Keratinocyte (primary cell): Measurements from ENCODE around the gene JMJD7. TPM values are rescaled to one million over a fixed set of nuclear protein-coding genes. Genes with fewer than 3 reads are reported as not detected.

ENCODE experiments used
- DNase-seq: peaks from one replicate; pipeline ENCODE4 v3.0.0-alpha.2; 2011; ENCODE audit warnings: low read depth, missing footprints, low spot score
- FAIRE-seq: peaks from 2 replicates; lab custom pipeline; 2011; peaks lifted over from hg19 to GRCh38; lab: Jason Lieb, UNC
- H2AFZ ChIP-seq: 2 replicates; pipeline ENCODE4 v1.6.0; 2012; ENCODE audit warnings: low read length, control low read depth, inconsistent platforms; ENCODE audit not compliant: control insufficient read depth
- H3K27ac ChIP-seq: 2 replicates; pipeline ENCODE4 v1.5.1; 2011; ENCODE audit warnings: low read length; ENCODE audit not compliant: control insufficient read depth, insufficient read depth
- H3K27me3 ChIP-seq: 3 replicates; pipeline ENCODE4 v1.6.0; 2011; ENCODE audit warnings: low read length; ENCODE audit not compliant: control insufficient read depth, insufficient read depth; ENCODE audit errors: extremely low read depth
- H3K36me3 ChIP-seq, 2 experiments: 2 replicates in 1 of 2; 3 replicates in 1 of 2; pipeline ENCODE4 v1.5.1; 2011; ENCODE audit warnings: low read length in 2 of 2, mild to moderate bottlenecking in 1 of 2; ENCODE audit not compliant: control insufficient read depth in 2 of 2, insufficient read depth in 2 of 2; ENCODE audit errors: extremely low read depth in 1 of 2
- H3K4me1 ChIP-seq: 3 replicates; pipeline ENCODE4 v1.5.1; 2011; ENCODE audit warnings: low read length; ENCODE audit not compliant: control insufficient read depth, insufficient read depth; ENCODE audit errors: extremely low read depth
- H3K4me2 ChIP-seq: 3 replicates; pipeline ENCODE4 v1.6.0; 2011; ENCODE audit warnings: low read depth, low read length; ENCODE audit not compliant: control insufficient read depth, insufficient read depth; ENCODE audit errors: extremely low read depth
- H3K4me3 ChIP-seq, 3 experiments: fragments of 200-600 bp in 1 of 3; sonication (generic) in 1 of 3; 2 replicates in 2 of 3; 3 replicates in 1 of 3; pipeline ENCODE4 v1.5.1; 2011 to 2016; ENCODE audit warnings: low read length in 3 of 3, mild to moderate bottlenecking in 3 of 3, control low read depth in 2 of 3, inconsistent platforms in 1 of 3, low read depth in 1 of 3, mixed read lengths in 1 of 3, mixed run types in 1 of 3, moderate library complexity in 1 of 3; ENCODE audit not compliant: control insufficient read depth in 2 of 3, insufficient read depth in 2 of 3; ENCODE audit errors: extremely low read depth in 1 of 3
- H3K79me2 ChIP-seq: 2 replicates; pipeline ENCODE4 v1.6.0; 2012; ENCODE audit warnings: low read length; ENCODE audit not compliant: control insufficient read depth, insufficient read depth
- H3K9ac ChIP-seq: 3 replicates; pipeline ENCODE4 v1.6.0; 2011; ENCODE audit warnings: low read length; ENCODE audit not compliant: control insufficient read depth, insufficient read depth; ENCODE audit errors: extremely low read depth
- H3K9me1 ChIP-seq: 3 replicates; pipeline ENCODE4 v1.6.0; 2011; ENCODE audit warnings: low read length; ENCODE audit not compliant: control insufficient read depth, insufficient read depth; ENCODE audit errors: extremely low read depth
- H3K9me3 ChIP-seq: 2 replicates; pipeline ENCODE4 v1.5.1; 2012; ENCODE audit warnings: low read depth, low read length; ENCODE audit not compliant: control insufficient read depth
- H4K20me1 ChIP-seq: 3 replicates; pipeline ENCODE4 v1.6.0; 2011; ENCODE audit warnings: low read length; ENCODE audit not compliant: control insufficient read depth, insufficient read depth; ENCODE audit errors: extremely low read depth
- CTCF ChIP-seq, 3 experiments: IDR thresholded peaks in 1 of 3; conservative IDR thresholded peaks in 1 of 3; optimal IDR thresholded peaks in 1 of 3; 2 replicates in 2 of 3; 3 replicates in 1 of 3; pipeline versions ENCODE3 to v1.5.1; 2011; ENCODE audit warnings: low read length in 3 of 3, mild to moderate bottlenecking in 3 of 3, moderate library complexity in 2 of 3, control low read depth in 1 of 3, inconsistent platforms in 1 of 3; ENCODE audit not compliant: insufficient read depth in 2 of 3; ENCODE audit errors: extremely low read depth in 1 of 3
- EZH2 ChIP-seq: IDR thresholded peaks from one replicate; pipeline ENCODE4 v1.6.1; 2012; ENCODE audit warnings: inconsistent platforms, mild to moderate bottlenecking, low read length, moderate library complexity
- dilution Hi-C: fragments of 300-500 bp; cut with MboI; formaldehyde crosslinking; loops from one replicate; pipeline ENCODE4 v1.7.0; 2020; ENCODE audit warnings: low sequenced_read_pairs; ENCODE audit not compliant: extremely low pct_ligation_motif_present
- polyA plus RNA-seq, 5 experiments: library from polyadenylated mRNA; depleted of rRNA in 3 of 5; stranded (reverse) in 3 of 5; stranded (forward) in 1 of 5; unstranded in 1 of 5; fragments of >200 nt; gene quantifications; 1 replicate in 1 of 5; 2 replicates in 3 of 5; 3 replicates in 1 of 5; pipeline versions ENCODE4 v1.2.1 to v1.2.3, GENCODE V29; 2011 to 2012; ENCODE audit warnings: missing spikeins in 2 of 5, low read depth in 1 of 5, low replicate concordance in 1 of 5

Gene JMJD7
- polyA plus RNA-seq, 1 donor (not counting 4 experiments of a cell fraction or from before 2014, with no cell fraction given) = 8.2 TPM

DNA sequence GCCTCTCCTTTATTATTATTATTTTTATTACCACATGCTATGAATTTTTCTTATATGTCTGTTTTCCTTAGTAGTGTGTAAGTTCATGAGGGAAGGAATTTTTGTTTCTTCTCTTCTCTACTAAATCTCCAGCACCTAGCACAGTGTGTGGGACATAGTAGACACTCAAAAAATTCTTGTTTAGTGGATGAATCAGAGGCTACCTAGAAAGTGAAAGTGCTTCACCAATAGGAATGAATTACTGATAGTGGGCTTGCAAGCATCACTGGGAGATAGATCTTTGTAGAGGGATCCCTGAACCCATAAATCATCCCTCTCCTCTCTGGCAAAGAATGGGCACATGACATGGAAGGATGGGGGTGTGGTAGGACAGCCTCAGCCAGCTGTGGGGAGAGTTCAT lies 57.4 kb downstream of the JMJD7 start:
- Histone ChIP-seq H3K27me3 (peaks cover 13% of the 10 kb centered on the region), H3K4me3 (no peak overlapping the region), H3K27ac (no peak overlapping the region), H3K9me3 (no peaks in the 10 kb centered on the region), H3K4me2 (no peak overlapping the region), H2AFZ (no peak overlapping the region), H3K9ac (no peak overlapping the region), H3K36me3 (no peaks in the 10 kb centered on the region), H3K4me1 (peaks cover 7% of the 10 kb centered on the region), H3K9me1 (no peaks in the 10 kb centered on the region), H4K20me1 (no peaks in the 10 kb centered on the region), H3K79me2 (no peaks in the 10 kb centered on the region)
- FAIRE-seq (no peak), DNase-seq (no peak)
- TF ChIP-seq EZH2 = no peak
- TF ChIP-seq CTCF (optimal IDR thresholded peaks at IDR 0.05 in 1 of 3, IDR thresholded peaks at IDR 0.05 in 1 of 3, conservative IDR thresholded peaks at IDR 0.05 in 1 of 3; ENCODE audit: extremely low read depth in 1 of 3, insufficient read depth in 2 of 3, low read length in 3 of 3) = no peak
- dilution Hi-C loops = no loop called here

DNA sequence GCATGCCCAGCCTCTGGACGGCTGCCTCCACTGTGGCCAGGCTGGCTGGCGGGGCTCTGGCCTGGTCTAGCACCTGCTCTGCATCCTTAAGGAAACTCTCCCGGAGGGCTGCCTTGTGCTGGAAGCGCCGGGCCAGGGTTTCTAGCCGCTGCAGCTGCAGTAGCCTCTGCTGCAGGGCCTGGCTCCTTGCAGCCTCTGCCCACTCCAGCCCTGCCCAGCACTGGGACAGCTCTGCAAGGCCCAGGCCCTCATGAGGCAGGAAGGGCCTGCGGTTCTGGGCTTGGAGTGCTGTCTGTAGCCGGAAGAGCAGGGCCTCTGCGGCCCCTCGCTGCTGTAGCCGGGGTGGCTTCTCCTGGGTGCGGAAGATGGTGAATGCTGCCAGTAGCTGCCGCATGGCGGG lies 57.9 kb downstream of the JMJD7 start:
- FAIRE-seq (no peak), DNase-seq (no peak)
- H3K36me3 ChIP-seq = no peaks in the 10 kb centered on the region
- TF ChIP-seq EZH2 = no peak
- TF ChIP-seq CTCF (optimal IDR thresholded peaks at IDR 0.05 in 1 of 3, IDR thresholded peaks at IDR 0.05 in 1 of 3, conservative IDR thresholded peaks at IDR 0.05 in 1 of 3; ENCODE audit: extremely low read depth in 1 of 3, insufficient read depth in 2 of 3, low read length in 3 of 3) = no peak
- dilution Hi-C loops = no loop called here
- peaks cover 7% of the 10 kb centered on the region for H3K4me1 ChIP-seq
- H2AFZ ChIP-seq = no peak overlapping the region
- H3K9ac ChIP-seq = no peak overlapping the region
- H3K79me2 ChIP-seq = no peaks in the 10 kb centered on the region
- H3K9me1 ChIP-seq = no peaks in the 10 kb centered on the region
- no peaks in the 10 kb centered on the region for H4K20me1 ChIP-seq
- no peaks in the 10 kb centered on the region for H3K9me3 ChIP-seq
- H3K4me2 ChIP-seq = no peak overlapping the region
- peaks cover 13% of the 10 kb centered on the region for H3K27me3 ChIP-seq
- no peak overlapping the region for H3K27ac ChIP-seq
- H3K4me3 ChIP-seq = no peak overlapping the region
